KMS-11 (cell line): ENCODE measurements around the gene CAPN3.

Source experiments
- H2AFZ ChIP-seq: fragments of 200-600 bp; sonication (generic); 2 replicates; pipeline ENCODE4 v1.6.1; 2016; ENCODE audit warnings: antibody characterized with exemption, mixed run types, low read depth
- H3K27ac ChIP-seq: fragments of 200-600 bp; sonication (generic); 2 replicates; pipeline ENCODE4 v1.6.1; 2016; ENCODE audit warnings: mild to moderate bottlenecking, mixed run types
- H3K27me3 ChIP-seq: fragments of 200-600 bp; sonication (generic); 2 replicates; pipeline ENCODE4 v1.6.1; 2017; ENCODE audit warnings: mild to moderate bottlenecking, low read depth, mixed run types, moderate library complexity; ENCODE audit not compliant: insufficient read depth
- H3K36me3 ChIP-seq: fragments of 200-600 bp; sonication (generic); 2 replicates; pipeline ENCODE4 v1.6.1; 2017; ENCODE audit warnings: mild to moderate bottlenecking, mixed run types; ENCODE audit not compliant: insufficient read depth
- H3K4me1 ChIP-seq: fragments of 200-600 bp; sonication (generic); 2 replicates; pipeline ENCODE4 v1.6.1; 2016; ENCODE audit warnings: mild to moderate bottlenecking, low read depth, mixed run types; ENCODE audit not compliant: poor library complexity, severe bottlenecking
- H3K4me2 ChIP-seq: fragments of 200-600 bp; sonication (generic); 2 replicates; pipeline ENCODE4 v1.7.0; 2016; ENCODE audit warnings: mild to moderate bottlenecking, mixed run types
- H3K4me3 ChIP-seq: fragments of 200-600 bp; sonication (generic); IDR thresholded peaks from 2 replicates; pipeline ENCODE4 v1.6.1; 2017; ENCODE audit warnings: low read depth, low read length, mixed read lengths; ENCODE audit not compliant: insufficient read depth
- H3K79me2 ChIP-seq: fragments of 200-600 bp; sonication (generic); 2 replicates; pipeline ENCODE4 v1.6.1; 2016; ENCODE audit warnings: low read depth, mixed run types; ENCODE audit not compliant: insufficient read depth
- H3K9ac ChIP-seq: fragments of 200-600 bp; sonication (generic); 2 replicates; pipeline ENCODE4 v1.6.1; 2016; ENCODE audit warnings: mild to moderate bottlenecking, mixed run types
- H4K20me1 ChIP-seq: fragments of 200-600 bp; sonication (generic); 2 replicates; pipeline ENCODE4 v1.6.1; 2016; ENCODE audit warnings: mild to moderate bottlenecking, mixed run types; ENCODE audit not compliant: insufficient read depth
- TF ChIP-seq, protein P1 (sequence below): fragments of 200-600 bp; sonication (generic); conservative IDR thresholded peaks from 2 replicates; pipeline ENCODE4 v1.6.1; 2017; ENCODE audit warnings: low read depth, mild to moderate bottlenecking, antibody characterized with exemption, low read length, moderate library complexity, mixed read lengths

Gene CAPN3

DNA sequence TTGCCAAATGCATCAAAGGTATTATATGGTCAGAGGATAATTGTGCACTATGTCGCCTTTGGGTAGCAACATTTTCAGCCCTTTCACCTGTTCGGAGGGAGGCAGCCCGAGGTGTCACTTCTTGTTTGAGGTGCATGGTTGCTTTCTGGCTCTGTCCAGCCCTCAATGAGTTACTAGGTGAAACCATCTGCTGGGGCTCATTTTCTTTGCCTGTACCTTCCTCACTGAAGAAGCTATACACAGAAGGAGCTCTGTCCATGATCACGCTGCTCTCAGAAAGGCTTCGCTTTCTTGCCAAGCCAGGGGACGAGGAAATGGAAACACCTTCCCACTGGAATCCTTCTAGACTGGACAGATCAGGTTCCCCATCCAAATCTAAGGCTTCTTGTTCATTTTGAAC, 89.0 kb downstream of the CAPN3 start:
- Histone ChIP-seq H3K79me2 (no peaks in the 10 kb centered on the region), H3K4me3 (no peak overlapping the region), H3K27ac (no peak overlapping the region), H3K4me1 (no peaks in the 10 kb centered on the region), H3K36me3 (no peaks in the 10 kb centered on the region), H3K9ac (no peak overlapping the region), H3K27me3 (no peaks in the 10 kb centered on the region), H2AFZ (no peak overlapping the region), H3K4me2 (no peak overlapping the region), H4K20me1 (no peaks in the 10 kb centered on the region)
- TF ChIP-seq, protein P1, sequence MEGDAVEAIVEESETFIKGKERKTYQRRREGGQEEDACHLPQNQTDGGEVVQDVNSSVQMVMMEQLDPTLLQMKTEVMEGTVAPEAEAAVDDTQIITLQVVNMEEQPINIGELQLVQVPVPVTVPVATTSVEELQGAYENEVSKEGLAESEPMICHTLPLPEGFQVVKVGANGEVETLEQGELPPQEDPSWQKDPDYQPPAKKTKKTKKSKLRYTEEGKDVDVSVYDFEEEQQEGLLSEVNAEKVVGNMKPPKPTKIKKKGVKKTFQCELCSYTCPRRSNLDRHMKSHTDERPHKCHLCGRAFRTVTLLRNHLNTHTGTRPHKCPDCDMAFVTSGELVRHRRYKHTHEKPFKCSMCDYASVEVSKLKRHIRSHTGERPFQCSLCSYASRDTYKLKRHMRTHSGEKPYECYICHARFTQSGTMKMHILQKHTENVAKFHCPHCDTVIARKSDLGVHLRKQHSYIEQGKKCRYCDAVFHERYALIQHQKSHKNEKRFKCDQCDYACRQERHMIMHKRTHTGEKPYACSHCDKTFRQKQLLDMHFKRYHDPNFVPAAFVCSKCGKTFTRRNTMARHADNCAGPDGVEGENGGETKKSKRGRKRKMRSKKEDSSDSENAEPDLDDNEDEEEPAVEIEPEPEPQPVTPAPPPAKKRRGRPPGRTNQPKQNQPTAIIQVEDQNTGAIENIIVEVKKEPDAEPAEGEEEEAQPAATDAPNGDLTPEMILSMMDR: no peak

DNA sequence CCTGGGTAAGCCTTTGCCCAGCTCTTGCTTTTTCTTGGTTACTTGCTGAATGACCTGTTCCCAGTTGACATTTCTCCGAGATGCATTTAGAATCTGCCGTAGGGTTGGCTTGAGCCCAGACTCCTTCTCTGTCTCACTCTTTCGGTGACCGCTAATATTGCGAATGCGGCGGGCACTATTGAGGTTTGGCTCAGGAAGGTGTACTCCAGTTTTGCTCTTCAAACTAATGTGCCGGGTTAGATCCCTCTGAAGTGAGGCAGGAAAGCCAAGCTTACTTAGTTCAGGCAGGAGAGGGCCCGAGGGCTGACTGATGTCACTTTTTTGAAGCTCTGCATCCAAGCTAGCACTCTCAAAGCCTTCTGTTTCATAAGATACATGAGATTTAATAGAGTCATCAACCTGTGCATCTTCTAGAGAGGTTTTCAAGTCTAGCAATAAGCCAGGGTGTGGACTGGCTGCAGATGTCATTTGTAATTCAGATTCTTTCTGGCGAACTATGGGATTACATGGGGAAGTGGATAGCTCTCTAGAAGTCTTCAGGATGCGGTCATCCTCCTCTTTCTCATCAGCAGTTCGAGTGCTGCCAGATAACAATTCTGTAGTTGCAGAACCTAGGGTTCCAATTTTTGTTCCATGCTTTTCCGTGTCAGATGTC, 90.6 kb downstream of the CAPN3 start:
- no peak overlapping the region for H3K4me3 ChIP-seq
- TF ChIP-seq, protein P1: no peak
- H3K4me1 ChIP-seq: no peaks in the 10 kb centered on the region
- no peaks in the 10 kb centered on the region for H3K79me2 ChIP-seq
- H3K4me2 ChIP-seq: no peak overlapping the region
- H2AFZ ChIP-seq: no peak overlapping the region
- H4K20me1 ChIP-seq: no peaks in the 10 kb centered on the region
- H3K9ac ChIP-seq: no peak overlapping the region
- H3K36me3 ChIP-seq: no peaks in the 10 kb centered on the region
- H3K27ac ChIP-seq: no peak overlapping the region
- no peaks in the 10 kb centered on the region for H3K27me3 ChIP-seq

DNA sequence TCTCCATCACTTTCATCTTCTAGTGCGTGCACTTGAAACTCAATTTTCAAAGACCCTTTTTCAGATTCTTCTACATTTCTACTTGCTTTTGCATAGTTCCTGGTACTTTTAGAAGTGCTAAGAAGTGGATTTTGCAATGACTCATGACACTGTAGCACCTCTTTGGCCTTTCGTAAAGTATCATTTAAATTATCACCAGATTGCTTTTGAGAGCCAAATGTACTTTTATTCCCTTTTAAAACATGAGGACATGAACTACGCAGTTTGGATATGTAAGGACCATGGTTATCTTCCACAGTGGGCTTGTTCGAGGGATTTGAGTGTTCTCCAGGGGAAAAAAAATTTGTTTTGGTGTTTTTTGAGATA, 91.1 kb downstream of the CAPN3 start:
- no peak overlapping the region for H2AFZ ChIP-seq
- H3K4me1 ChIP-seq: no peaks in the 10 kb centered on the region
- no peak overlapping the region for H3K9ac ChIP-seq
- H3K4me3 ChIP-seq: no peak overlapping the region
- no peaks in the 10 kb centered on the region for H4K20me1 ChIP-seq
- no peaks in the 10 kb centered on the region for H3K36me3 ChIP-seq
- H3K27me3 ChIP-seq: no peaks in the 10 kb centered on the region
- no peak overlapping the region for H3K27ac ChIP-seq
- no peak overlapping the region for H3K4me2 ChIP-seq
- no peaks in the 10 kb centered on the region for H3K79me2 ChIP-seq
- TF ChIP-seq, protein P1: no peak

DNA sequence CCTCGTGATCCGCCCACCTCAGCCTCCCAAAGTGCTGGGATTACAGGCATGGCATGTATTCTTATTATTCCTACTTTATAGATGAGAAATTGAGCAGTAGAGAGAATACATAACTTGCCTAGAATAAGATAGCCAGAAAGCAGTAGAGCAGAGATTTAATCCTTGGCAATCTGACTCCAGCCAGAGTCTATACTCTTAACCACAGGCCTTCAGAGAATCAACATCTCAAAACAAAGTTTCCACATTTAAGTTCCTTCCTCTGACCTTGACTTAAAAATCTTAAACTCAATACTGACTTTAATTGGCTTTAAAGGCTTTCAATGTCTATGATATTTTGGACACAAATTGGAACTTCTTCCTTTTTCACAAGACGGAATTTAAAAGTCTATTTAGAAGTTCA, 94.5 kb downstream of the CAPN3 start:
- Histone ChIP-seq H3K4me2 (no peak overlapping the region), H3K79me2 (no peaks in the 10 kb centered on the region)

More for the DNA sequence above, 94.5 kb downstream of the CAPN3 start:
- peaks cover 10% of the 10 kb centered on the region for H3K4me1 ChIP-seq
- H3K36me3 ChIP-seq: no peaks in the 10 kb centered on the region
- no peaks in the 10 kb centered on the region for H3K27me3 ChIP-seq
- no peak overlapping the region for H2AFZ ChIP-seq
- no peaks in the 10 kb centered on the region for H4K20me1 ChIP-seq
- TF ChIP-seq, protein P1: no peak
- no peak overlapping the region for H3K27ac ChIP-seq
- no peak overlapping the region for H3K9ac ChIP-seq
- H3K4me3 ChIP-seq: no peak overlapping the region
